ENCODE results near the gene KLRC4.
A peak's percentile ranks its signal among the peaks of the same experiment; 100 is the strongest.

KLRC4 gene

GRCh38 chr12:10366875-10367274 lies 42.7 kb downstream of the KLRC4 start:
- no peak for DNase-seq

- no peak for DNase-seq
Measured at GRCh38 chr12:10365696-10366405, 43.7 kb downstream of the KLRC4 start.

GRCh38 chr12:10364815-10365622 lies 44.5 kb downstream of the KLRC4 start:
- DNase-seq = peak; percentile 79

- peak; percentile 64 for DNase-seq
Measured at GRCh38 chr12:10363914-10364814, 45.4 kb downstream of the KLRC4 start.

- DNase-seq = no peak
Measured at GRCh38 chr12:10363658-10363913, 46.0 kb downstream of the KLRC4 start.

GRCh38 chr12:10362828-10363657 lies 46.5 kb downstream of the KLRC4 start:
- no peak for DNase-seq

- no peak for DNase-seq
Measured at GRCh38 chr12:10362325-10362724, 47.2 kb downstream of the KLRC4 start.

- no peak for DNase-seq
Measured at GRCh38 chr12:10361622-10362021, 47.9 kb downstream of the KLRC4 start.

- DNase-seq = no peak
Measured at GRCh38 chr12:10361084-10361483, 48.5 kb downstream of the KLRC4 start.

GRCh38 chr12:10358969-10359368 lies 50.6 kb downstream of the KLRC4 start:
- no peak for DNase-seq

- DNase-seq = no peak
Measured at GRCh38 chr12:10358131-10358530, 51.4 kb downstream of the KLRC4 start.
